HCT116 (cell line): ENCODE measurements around the gene ANKS1A. TPM values are rescaled to one million over a fixed set of nuclear protein-coding genes. Genes with fewer than 3 reads are reported as not detected.

ENCODE experiments used
- ATAC-seq: fragments of 200-7000 bp; cut with Tn5 transposase; 2 replicates; pipeline ENCODE4 v1.9.1; 2020; ENCODE audit warnings: mild to moderate bottlenecking, moderate library complexity
- BruUV-seq: library from RNA; stranded (reverse); fragments of 400-500 nt; replicated peaks from 2 replicates; lab custom pipeline; 2021; lab: Mats Ljungman, UMichigan
- CTCF ChIA-PET: fragments of 300-600 bp; sonication (Branson Sonifier 250); formaldehyde crosslinking; loops from one replicate; lab custom pipeline; 2021; ENCODE audit warnings: antibody characterized with exemption; lab: Charles Lee
- POLR2A ChIA-PET: fragments of 300-600, 350-600 bp; sonication (Branson Sonifier 250); formaldehyde crosslinking; loops from one replicate; lab custom pipeline; 2021; ENCODE audit warnings: antibody characterized with exemption; lab: Charles Lee
- RAD21 ChIA-PET, 2 experiments: fragments of 300-600 bp; sonication (Branson Sonifier 250); formaldehyde crosslinking; loops; one replicate each; lab custom pipeline; 2023; ENCODE audit warnings: low total read pairs in 2 of 2; ENCODE audit not compliant: uncharacterized antibody in 2 of 2, unreplicated experiment in 2 of 2, low non-redundant PET in 1 of 2; lab: Charles Lee
- DNase-seq: peaks from one replicate; pipeline ENCODE4 v3.0.0-alpha.2; 2010; ENCODE audit warnings: low read depth, low spot score
- H2AFZ ChIP-seq: fragments of 200-600 bp; shearing (Covaris generic), sonication (generic); 2 replicates; pipeline ENCODE4 v1.6.1; 2017; ENCODE audit warnings: low read depth, mixed run types, mixed read lengths, antibody characterized with exemption, low read length; ENCODE audit not compliant: poor library complexity, severe bottlenecking
- H3K27ac ChIP-seq: 2 replicates; pipeline ENCODE4 v1.5.1; 2012; ENCODE audit warnings: low read depth, low read length
- H3K27me3 ChIP-seq: fragments of 200-600 bp; sonication (generic); 2 replicates; pipeline ENCODE4 v1.6.1; 2016; ENCODE audit warnings: mixed run types, low read length, mixed read lengths; ENCODE audit not compliant: insufficient read depth
- H3K36me3 ChIP-seq, 2 experiments: fragments of 200-500 bp in 1 of 2; fragments of 200-600 bp in 1 of 2; sonication (Bioruptor generic) in 1 of 2; sonication (generic) in 1 of 2; 2 replicates each; pipeline versions ENCODE4 v1.5.1 to v1.6.1; 2014 to 2016; ENCODE audit warnings: low read length in 2 of 2, inconsistent platforms in 1 of 2, mixed read lengths in 1 of 2, mixed run types in 1 of 2; ENCODE audit not compliant: insufficient read depth in 2 of 2, control insufficient read depth in 1 of 2
- H3K4me1 ChIP-seq, 2 experiments: fragments of 200-600 bp in 1 of 2; sonication (generic) in 1 of 2; 2 replicates each; pipeline versions ENCODE4 v1.5.1 to v1.6.1; 2012 to 2017; ENCODE audit warnings: low read length in 2 of 2, inconsistent platforms in 1 of 2, mild to moderate bottlenecking in 1 of 2, mixed read lengths in 1 of 2, mixed run types in 1 of 2, moderate library complexity in 1 of 2; ENCODE audit not compliant: insufficient read depth in 2 of 2, control insufficient read depth in 1 of 2
- H3K4me2 ChIP-seq: fragments of 200-600 bp; sonication (generic); 2 replicates; pipeline ENCODE4 v1.6.1; 2017; ENCODE audit warnings: mixed run types, low read length, mixed read lengths
- H3K4me3 ChIP-seq, 2 experiments: fragments of 200-600 bp in 1 of 2; sonication (generic) in 1 of 2; replicated peaks in 1 of 2; 2 replicates each; pipeline ENCODE4 v1.5.1; 2011 to 2016; ENCODE audit warnings: low read length in 2 of 2, control low read depth in 1 of 2, low read depth in 1 of 2, mild to moderate bottlenecking in 1 of 2, mixed read lengths in 1 of 2, mixed run types in 1 of 2
- H3K79me2 ChIP-seq: fragments of 200-600 bp; sonication (generic); 2 replicates; pipeline ENCODE4 v1.6.1; 2017; ENCODE audit warnings: mild to moderate bottlenecking, mixed run types, low read length, moderate library complexity, mixed read lengths; ENCODE audit not compliant: insufficient read depth
- H3K9ac ChIP-seq: fragments of 200-600 bp; sonication (generic); 2 replicates; pipeline ENCODE4 v1.6.1; 2016; ENCODE audit warnings: low read length, mixed read lengths
- H3K9me2 ChIP-seq: fragments of 200-600 bp; sonication (generic), shearing (Covaris generic); 2 replicates; pipeline ENCODE4 v1.6.1; 2017; ENCODE audit warnings: mixed run types, mild to moderate bottlenecking, moderate library complexity; ENCODE audit not compliant: insufficient read depth
- H3K9me3 ChIP-seq, 2 experiments: fragments of 200-500 bp in 1 of 2; fragments of 200-600 bp in 1 of 2; sonication (Bioruptor generic) in 1 of 2; sonication (generic) in 1 of 2; 2 replicates each; pipeline ENCODE4 v1.6.1; 2014 to 2017; ENCODE audit warnings: low read length in 2 of 2, mixed read lengths in 2 of 2, inconsistent platforms in 1 of 2, low read depth in 1 of 2, mild to moderate bottlenecking in 1 of 2, mixed run types in 1 of 2, moderate library complexity in 1 of 2; ENCODE audit not compliant: control insufficient read depth in 1 of 2, insufficient read depth in 1 of 2
- H4K20me1 ChIP-seq: fragments of 200-600 bp; sonication (generic), shearing (Covaris generic); 2 replicates; pipeline ENCODE4 v1.6.1; 2017; ENCODE audit warnings: mixed run types, mild to moderate bottlenecking, moderate library complexity; ENCODE audit not compliant: insufficient read depth
- CBX3 ChIP-seq: IDR thresholded peaks from 2 replicates; pipeline ENCODE4 v1.6.1; 2012; ENCODE audit warnings: low read depth
- ELF1 ChIP-seq: IDR thresholded peaks from 2 replicates; pipeline ENCODE4 v1.6.1; 2012; ENCODE audit warnings: low read depth, borderline replicate concordance
- EZH2phosphoT487 ChIP-seq: fragments of 200-600 bp; IDR thresholded peaks from 2 replicates; pipeline ENCODE4 v1.6.1; 2018; ENCODE audit warnings: antibody characterized with exemption, borderline replicate concordance
- FOSL1 ChIP-seq: IDR thresholded peaks from 2 replicates; pipeline ENCODE4 v1.6.1; 2012; ENCODE audit warnings: low read depth
- POLR2A ChIP-seq: IDR thresholded peaks from 2 replicates; pipeline ENCODE4 v1.7.0; 2011; ENCODE audit warnings: borderline replicate concordance; ENCODE audit not compliant: insufficient read depth, insufficient read length; ENCODE audit errors: extremely low read depth
- POLR2AphosphoS5 ChIP-seq: IDR thresholded peaks from 2 replicates; pipeline ENCODE4 v1.6.1; 2011; ENCODE audit warnings: mild to moderate bottlenecking, low read depth, low read length, moderate library complexity
- REST ChIP-seq: IDR thresholded peaks from 2 replicates; pipeline ENCODE4 v1.6.1; 2012; ENCODE audit warnings: low read depth
- SIN3A ChIP-seq: IDR thresholded peaks from 2 replicates; pipeline ENCODE4 v1.6.1; 2012; ENCODE audit warnings: low read depth
- YY1 ChIP-seq: IDR thresholded peaks from 2 replicates; pipeline ENCODE4 v1.6.1; 2011; ENCODE audit warnings: low read length, low read depth, moderate library complexity, mild to moderate bottlenecking; ENCODE audit not compliant: insufficient replicate concordance; ENCODE audit errors: extremely low read depth
- intact Hi-C: fragments of 100-400 bp; cut with micrococcal nuclease; formaldehyde crosslinking; loops from 2 replicates; pipeline ENCODE4 v1.10.0; 2022
- total RNA-seq: library from RNA; stranded (reverse); gene quantifications from one replicate; pipeline ENCODE4 v1.2.1, GENCODE V29; 2021; ENCODE audit not compliant: unreplicated experiment
- TF ChIP-seq, protein P1 (sequence below): IDR thresholded peaks from 2 replicates; pipeline ENCODE4 v1.6.1; 2011; ENCODE audit warnings: mild to moderate bottlenecking, low read length, moderate library complexity; ENCODE audit not compliant: insufficient replicate concordance; ENCODE audit errors: extremely low read depth
- TF ChIP-seq, protein P2 (sequence below), 3 experiments: fragments of 200-600 bp in 1 of 3; sonication (generic) in 1 of 3; IDR thresholded peaks in 2 of 3; conservative IDR thresholded peaks in 1 of 3; 2 replicates each; pipeline ENCODE4 v1.5.1; 2012 to 2017; ENCODE audit warnings: low read depth in 2 of 3, low read length in 2 of 3, antibody characterized with exemption in 1 of 3, borderline replicate concordance in 1 of 3, control low read depth in 1 of 3, mild to moderate bottlenecking in 1 of 3, mixed read lengths in 1 of 3, mixed run types in 1 of 3, moderate library complexity in 1 of 3; ENCODE audit not compliant: insufficient read depth in 1 of 3

Gene ANKS1A
- total RNA-seq, 1 experiment from 2014 or later: 20.6 TPM

GRCh38 chr6:35092362-35093117, 203.5 kb downstream of the ANKS1A start:
- no peaks in the 10 kb centered on the region for H3K27me3 ChIP-seq
- CTCF ChIA-PET: no interaction called here
- no peaks in the 10 kb centered on the region for H3K9me2 ChIP-seq
- H3K36me3 ChIP-seq: no peaks in the 10 kb centered on the region; a peak in 2 of 4 replicates
- no peak for DNase-seq
- no TSS peak for BruUV-seq
- H3K79me2 ChIP-seq: no peaks in the 10 kb centered on the region
- H3K4me3 ChIP-seq: no peak overlapping the region
- H3K27ac ChIP-seq: no peak overlapping the region
- H3K4me2 ChIP-seq: no peak overlapping the region
- H3K4me1 ChIP-seq: peaks cover 15 to 17% of the 10 kb centered on the region in 2 experiments
- no peak overlapping the region for H2AFZ ChIP-seq
- H3K9ac ChIP-seq: no peak overlapping the region
- POLR2A ChIA-PET: no interaction called here
- intact Hi-C loops: no loop called here
- no peak for TF ChIP-seq POLR2A
- TF ChIP-seq, protein P1, sequence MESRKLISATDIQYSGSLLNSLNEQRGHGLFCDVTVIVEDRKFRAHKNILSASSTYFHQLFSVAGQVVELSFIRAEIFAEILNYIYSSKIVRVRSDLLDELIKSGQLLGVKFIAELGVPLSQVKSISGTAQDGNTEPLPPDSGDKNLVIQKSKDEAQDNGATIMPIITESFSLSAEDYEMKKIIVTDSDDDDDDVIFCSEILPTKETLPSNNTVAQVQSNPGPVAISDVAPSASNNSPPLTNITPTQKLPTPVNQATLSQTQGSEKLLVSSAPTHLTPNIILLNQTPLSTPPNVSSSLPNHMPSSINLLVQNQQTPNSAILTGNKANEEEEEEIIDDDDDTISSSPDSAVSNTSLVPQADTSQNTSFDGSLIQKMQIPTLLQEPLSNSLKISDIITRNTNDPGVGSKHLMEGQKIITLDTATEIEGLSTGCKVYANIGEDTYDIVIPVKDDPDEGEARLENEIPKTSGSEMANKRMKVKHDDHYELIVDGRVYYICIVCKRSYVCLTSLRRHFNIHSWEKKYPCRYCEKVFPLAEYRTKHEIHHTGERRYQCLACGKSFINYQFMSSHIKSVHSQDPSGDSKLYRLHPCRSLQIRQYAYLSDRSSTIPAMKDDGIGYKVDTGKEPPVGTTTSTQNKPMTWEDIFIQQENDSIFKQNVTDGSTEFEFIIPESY: no peak
- TF ChIP-seq FOSL1: no peak
- TF ChIP-seq ELF1: no peak
- no peak for TF ChIP-seq CBX3
- TF ChIP-seq YY1: no peak
- TF ChIP-seq POLR2AphosphoS5: no peak
- no peaks in the 10 kb centered on the region for H4K20me1 ChIP-seq
- RAD21 ChIA-PET: no interaction called here
- no peak for ATAC-seq
- H3K9me3 ChIP-seq: no peaks in the 10 kb centered on the region

DNA sequence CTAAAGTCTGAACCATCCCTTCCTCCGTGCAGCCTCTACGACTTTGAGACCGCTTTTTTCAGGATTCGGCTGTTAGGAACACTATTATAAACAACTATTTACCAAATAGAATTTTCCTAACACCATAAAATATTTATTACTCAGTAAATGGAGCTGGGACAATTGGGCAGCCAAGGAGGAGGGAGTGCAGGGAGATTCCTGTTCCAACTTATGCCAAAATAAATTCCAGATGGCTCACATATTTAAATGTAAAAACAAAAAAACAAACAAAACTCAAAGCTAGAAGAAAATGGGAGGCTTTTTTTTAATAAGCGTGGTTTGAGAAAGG, 204.0 kb downstream of the ANKS1A start:
- RAD21 ChIA-PET: no interaction called here
- DNase-seq (no peak), ATAC-seq (no peak)
- Histone ChIP-seq H4K20me1 (no peaks in the 10 kb centered on the region), H3K27ac (no peak overlapping the region), H3K9ac (no peak overlapping the region), H3K4me1 (peaks cover 18 to 20% of the 10 kb centered on the region in 2 experiments), H3K9me2 (no peaks in the 10 kb centered on the region), H3K36me3 (no peaks in the 10 kb centered on the region; a peak in 1 of 4 replicates), H3K4me2 (no peak overlapping the region), H2AFZ (no peak overlapping the region), H3K9me3 (no peaks in the 10 kb centered on the region), H3K79me2 (no peaks in the 10 kb centered on the region), H3K4me3 (no peak overlapping the region), H3K27me3 (no peaks in the 10 kb centered on the region)
- BruUV-seq: no TSS peak
- POLR2A ChIA-PET: no interaction called here
- CTCF ChIA-PET: no interaction called here
- intact Hi-C loops: no loop called here
- TF ChIP-seq POLR2AphosphoS5 (no peak), SIN3A (no peak), REST (no peak), EZH2phosphoT487 (no peak)
- TF ChIP-seq, protein P2, sequence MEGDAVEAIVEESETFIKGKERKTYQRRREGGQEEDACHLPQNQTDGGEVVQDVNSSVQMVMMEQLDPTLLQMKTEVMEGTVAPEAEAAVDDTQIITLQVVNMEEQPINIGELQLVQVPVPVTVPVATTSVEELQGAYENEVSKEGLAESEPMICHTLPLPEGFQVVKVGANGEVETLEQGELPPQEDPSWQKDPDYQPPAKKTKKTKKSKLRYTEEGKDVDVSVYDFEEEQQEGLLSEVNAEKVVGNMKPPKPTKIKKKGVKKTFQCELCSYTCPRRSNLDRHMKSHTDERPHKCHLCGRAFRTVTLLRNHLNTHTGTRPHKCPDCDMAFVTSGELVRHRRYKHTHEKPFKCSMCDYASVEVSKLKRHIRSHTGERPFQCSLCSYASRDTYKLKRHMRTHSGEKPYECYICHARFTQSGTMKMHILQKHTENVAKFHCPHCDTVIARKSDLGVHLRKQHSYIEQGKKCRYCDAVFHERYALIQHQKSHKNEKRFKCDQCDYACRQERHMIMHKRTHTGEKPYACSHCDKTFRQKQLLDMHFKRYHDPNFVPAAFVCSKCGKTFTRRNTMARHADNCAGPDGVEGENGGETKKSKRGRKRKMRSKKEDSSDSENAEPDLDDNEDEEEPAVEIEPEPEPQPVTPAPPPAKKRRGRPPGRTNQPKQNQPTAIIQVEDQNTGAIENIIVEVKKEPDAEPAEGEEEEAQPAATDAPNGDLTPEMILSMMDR (IDR thresholded peaks at IDR 0.05 in 2 of 3, conservative IDR thresholded peaks at IDR 0.05 in 1 of 3; ENCODE audit: borderline replicate concordance in 1 of 3, insufficient read depth in 1 of 3, low read depth in 2 of 3, low read length in 2 of 3): no peak
